GM12801 (cell line): Measurements from ENCODE around the gene ITGA2.

Experiments
- TF ChIP-seq, protein P1 (sequence below): IDR thresholded peaks from one replicate; pipeline ENCODE4 v1.5.1; 2011; ENCODE audit warnings: control low read depth; ENCODE audit not compliant: insufficient read length; ENCODE audit errors: extremely low read depth

Gene ITGA2

DNA sequence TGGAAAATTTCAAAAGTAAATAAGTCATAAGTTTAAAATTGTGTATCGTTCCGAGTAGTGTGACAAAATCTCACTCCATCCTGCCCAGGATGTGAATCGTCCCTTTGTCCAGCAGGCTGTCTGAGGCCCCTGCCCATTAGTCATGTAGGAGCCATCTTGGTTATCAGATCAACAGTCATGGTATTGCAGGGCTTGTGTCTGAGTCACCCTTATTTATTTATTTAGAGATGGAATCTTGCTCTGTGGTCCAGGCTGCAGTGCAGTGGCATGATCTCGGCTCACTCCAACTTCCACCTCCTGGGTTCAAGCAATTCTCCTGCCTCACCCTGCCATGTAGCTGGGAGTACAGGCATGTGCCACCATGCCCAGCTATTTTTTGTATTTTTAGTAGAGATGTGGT lies 30.2 kb downstream of the ITGA2 start:
- TF ChIP-seq, protein P1, sequence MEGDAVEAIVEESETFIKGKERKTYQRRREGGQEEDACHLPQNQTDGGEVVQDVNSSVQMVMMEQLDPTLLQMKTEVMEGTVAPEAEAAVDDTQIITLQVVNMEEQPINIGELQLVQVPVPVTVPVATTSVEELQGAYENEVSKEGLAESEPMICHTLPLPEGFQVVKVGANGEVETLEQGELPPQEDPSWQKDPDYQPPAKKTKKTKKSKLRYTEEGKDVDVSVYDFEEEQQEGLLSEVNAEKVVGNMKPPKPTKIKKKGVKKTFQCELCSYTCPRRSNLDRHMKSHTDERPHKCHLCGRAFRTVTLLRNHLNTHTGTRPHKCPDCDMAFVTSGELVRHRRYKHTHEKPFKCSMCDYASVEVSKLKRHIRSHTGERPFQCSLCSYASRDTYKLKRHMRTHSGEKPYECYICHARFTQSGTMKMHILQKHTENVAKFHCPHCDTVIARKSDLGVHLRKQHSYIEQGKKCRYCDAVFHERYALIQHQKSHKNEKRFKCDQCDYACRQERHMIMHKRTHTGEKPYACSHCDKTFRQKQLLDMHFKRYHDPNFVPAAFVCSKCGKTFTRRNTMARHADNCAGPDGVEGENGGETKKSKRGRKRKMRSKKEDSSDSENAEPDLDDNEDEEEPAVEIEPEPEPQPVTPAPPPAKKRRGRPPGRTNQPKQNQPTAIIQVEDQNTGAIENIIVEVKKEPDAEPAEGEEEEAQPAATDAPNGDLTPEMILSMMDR = no peak

DNA sequence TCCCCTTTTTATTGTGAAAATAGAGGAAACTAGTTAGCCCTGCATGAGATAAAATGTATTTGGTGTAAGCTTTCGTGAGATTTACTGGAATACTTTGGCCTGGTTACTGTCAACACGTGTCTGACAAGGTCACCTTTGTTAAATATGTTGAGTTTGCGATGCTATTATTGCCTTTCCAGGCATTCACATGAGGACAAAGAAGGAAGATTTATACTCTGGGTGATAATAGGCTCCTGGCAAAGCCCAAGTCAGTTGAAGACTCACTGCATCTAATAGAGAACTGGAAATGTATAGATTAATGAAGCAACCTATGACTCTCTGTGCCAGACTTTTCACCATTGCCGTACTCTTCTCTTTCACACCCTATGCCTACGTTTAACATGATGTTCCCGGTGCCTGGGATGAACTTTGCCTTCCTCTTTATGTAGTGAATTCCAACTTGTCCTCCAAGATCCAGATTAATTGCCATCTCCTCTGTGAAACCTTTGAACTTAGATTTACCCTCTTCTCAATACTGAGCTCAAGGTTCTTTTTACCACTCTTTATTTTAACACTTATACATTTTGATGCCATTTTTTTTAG lies 33.9 kb downstream of the ITGA2 start:
- TF ChIP-seq, protein P1 = no peak

DNA sequence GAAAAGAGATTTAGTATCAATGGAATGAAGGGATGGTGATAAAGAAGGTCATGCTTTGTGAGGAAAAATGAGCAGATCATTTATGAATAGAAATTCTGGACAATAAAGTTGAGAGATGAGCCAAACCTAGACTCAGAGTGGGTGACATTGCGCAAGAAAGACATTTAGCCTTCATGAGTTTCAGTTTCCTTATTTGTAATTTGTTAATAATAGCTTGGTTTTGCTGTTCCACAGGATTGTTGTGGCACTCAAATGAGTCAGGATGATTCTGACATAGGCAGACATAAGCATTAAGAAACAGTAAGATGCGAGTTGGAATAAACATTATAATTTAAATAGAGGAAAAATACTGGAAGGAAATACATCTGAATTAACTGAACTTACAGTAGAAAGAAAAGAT lies 34.8 kb downstream of the ITGA2 start:
- TF ChIP-seq, protein P1 = no peak

DNA sequence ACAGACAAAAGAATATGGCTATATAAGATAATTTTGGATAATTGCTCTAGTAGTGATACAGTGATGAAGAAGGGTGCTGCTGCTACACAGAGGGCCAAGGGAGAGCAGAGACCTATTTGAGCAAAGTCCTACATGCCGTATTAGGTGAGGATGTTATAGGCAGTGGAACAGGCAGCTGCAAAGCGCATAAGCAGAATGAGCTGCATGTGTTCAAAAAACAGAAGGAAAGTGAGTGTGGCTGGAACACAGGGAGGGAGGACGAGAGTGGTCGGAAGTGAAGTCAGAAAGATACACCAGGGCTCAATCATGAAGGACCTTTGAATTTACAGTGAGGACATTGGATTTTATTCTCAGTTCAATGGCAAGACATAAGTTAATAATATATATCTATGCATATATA lies 35.4 kb downstream of the ITGA2 start:
- TF ChIP-seq, protein P1 = no peak

DNA sequence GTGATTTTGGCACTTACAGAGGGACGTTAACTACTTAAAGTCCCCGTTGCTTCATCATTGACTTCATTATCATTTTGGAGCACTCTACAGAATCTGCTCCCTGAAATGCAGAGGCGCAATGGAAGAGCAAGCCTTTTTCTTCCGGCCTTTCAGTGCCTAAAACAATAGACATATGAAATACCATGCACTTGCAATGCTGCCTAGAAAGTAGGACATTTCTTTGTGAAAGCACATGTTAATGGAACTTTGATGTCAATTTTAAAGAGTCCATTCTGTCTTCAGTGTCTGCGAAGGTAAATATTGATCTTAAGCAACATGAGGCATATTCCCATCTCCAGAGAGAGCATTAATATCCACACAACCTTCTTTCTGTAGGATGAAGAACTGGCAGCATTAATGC lies 36.3 kb downstream of the ITGA2 start:
- TF ChIP-seq, protein P1 = no peak

DNA sequence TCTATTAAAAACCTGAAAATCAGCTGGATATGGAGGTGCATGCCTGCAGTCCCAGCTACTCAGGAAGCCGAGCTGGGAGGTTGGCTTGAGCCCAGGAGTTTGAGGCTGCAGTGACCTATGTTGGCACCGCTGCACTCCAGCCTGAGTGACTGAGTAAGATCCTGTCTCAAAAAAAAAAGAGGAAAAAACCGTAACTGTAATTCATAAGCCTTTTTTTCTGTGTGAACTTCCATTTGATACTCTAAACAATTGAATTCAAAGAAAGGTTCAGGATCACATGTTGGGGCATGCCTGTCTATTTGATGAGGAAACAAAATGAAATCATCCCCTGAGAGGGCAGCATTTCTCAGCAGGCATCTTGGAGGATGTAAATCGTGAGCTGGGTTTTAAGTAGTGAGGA lies 38.8 kb downstream of the ITGA2 start:
- TF ChIP-seq, protein P1 = no peak

DNA sequence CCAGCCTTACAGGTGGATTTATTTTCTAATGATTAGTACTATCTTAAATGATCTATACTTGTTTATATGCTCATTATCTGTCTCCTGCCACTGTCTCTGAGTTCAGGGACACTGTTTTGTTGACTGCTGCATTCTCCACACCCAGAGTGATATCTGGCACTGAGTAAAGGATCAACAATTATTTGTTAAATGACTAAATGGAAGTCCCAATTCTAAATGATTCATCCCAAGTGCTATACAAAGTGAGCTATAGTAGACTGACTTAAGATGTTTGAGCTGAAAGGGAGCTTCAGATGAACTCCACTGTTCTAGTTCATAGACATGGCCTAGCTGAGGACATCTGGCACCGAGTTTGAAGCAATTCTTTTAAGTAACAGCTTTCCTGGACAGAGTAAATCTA lies 40.5 kb downstream of the ITGA2 start:
- TF ChIP-seq, protein P1 = no peak

DNA sequence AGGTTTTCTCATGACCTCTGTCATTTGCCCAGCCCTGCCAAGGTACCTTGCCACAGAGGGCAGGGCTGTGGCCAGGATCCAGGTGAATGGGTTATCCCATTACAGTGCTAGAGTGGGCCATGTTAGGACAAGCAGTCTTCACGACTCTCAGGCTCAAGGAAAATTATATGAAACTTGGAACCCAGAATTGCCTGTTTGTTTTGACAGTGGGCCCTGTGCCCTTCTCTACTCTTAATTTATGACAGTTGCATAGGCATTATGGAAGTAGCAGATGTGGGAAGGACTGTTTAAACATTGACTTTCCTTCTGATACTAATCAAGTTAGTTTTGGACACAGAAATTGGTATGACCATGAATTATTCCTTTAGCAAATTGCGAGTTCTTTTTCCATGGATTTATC lies 41.7 kb downstream of the ITGA2 start:
- TF ChIP-seq, protein P1 = no peak
